Activated naive CD4-positive, alpha-beta T cell treated with anti-CD3 and anti-CD28 coated beads, Interleukin-2, amount 50 U/mL, for 72 hours (primary cell): ENCODE data around the gene PPP4R3B. TPM values are rescaled to one million over a fixed set of nuclear protein-coding genes. Genes with fewer than 3 reads are reported as not detected.

ENCODE experiments used
- ATAC-seq, 2 donors: fragments of 150-1000 bp; cut with Tn5 transposase; 2 replicates each; pipeline ENCODE4 v1.10.0; 2021; ENCODE audit warnings: mild to moderate bottlenecking in 2 of 2, moderate library complexity in 2 of 2
- DNase-seq, 2 donors: peaks; one replicate each; pipeline ENCODE4 v3.0.0; 2021 to 2022; ENCODE audit warnings: low spot score in 2 of 2
- H3K27ac Mint-ChIP-seq, 2 donors: one replicate each; pipeline ENCODE4 v1.8.0; 2022; ENCODE audit warnings: mild to moderate bottlenecking in 2 of 2, mixed read lengths in 2 of 2
- H3K36me3 Mint-ChIP-seq, 2 donors: one replicate each; pipeline ENCODE4 v1.8.0; 2022; ENCODE audit warnings: mixed read lengths in 2 of 2
- H3K9me3 Mint-ChIP-seq, 2 donors: one replicate each; pipeline ENCODE4 v1.8.0; 2022; ENCODE audit warnings: mixed read lengths in 2 of 2
- total RNA-seq, 2 donors: library from RNA; stranded (reverse); gene quantifications; one replicate each; pipeline ENCODE4 v1.2.3, GENCODE V29; 2022

PPP4R3B gene
- total RNA-seq: 10 to 100 TPM; 53.4 to 76.0 TPM

DNA sequence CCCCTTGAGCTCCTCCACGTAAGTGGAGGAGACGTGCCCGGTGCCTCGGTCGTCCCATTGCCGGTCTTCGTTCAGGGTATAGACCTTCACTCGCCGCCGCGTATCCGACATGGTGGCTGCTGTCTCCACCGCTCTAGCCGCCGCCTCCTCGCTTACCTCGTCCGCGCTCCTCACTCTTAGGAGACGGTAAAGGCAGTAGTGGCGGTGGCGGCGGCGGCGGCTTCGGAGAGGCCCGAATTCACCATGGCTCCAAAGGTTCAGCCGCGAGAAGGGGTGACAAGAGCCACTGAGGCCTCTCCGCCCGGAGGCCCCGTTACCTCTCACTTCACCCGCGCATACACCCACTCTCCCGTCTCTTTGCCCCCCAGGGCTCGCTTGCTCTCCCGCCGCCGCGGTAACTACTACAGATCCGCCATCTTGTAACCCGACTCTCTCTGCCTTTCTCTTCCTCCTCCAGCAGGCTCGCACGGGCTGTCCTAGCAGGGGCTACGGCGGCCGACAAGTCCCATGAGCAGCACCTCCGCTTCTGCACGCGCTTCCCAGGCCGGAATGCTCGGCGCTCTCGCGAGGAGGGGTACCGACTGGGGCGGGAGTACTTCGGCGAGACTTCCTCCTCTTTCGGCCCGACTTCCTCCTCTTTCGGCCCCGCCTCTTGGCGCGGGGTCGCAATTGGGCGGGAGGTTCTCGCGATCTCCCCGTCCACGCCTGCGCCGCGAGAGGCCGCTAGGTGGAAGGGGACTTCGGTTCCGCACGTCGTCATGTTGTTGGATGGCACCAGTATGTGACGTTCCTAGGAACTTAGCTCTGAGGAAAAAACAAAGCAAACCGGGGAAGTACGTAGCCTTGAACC, at the start of gene PPP4R3B:
PPP4R3B (minus strand) TSS at position 448 of the 850 bp plus-strand sequence; CDS start at position 111, 337 bp downstream.
- H3K27ac Mint-ChIP-seq: no peak within 1 kb of the TSS
- H3K9me3 Mint-ChIP-seq: no peaks in the 10 kb centered on the region

DNA sequence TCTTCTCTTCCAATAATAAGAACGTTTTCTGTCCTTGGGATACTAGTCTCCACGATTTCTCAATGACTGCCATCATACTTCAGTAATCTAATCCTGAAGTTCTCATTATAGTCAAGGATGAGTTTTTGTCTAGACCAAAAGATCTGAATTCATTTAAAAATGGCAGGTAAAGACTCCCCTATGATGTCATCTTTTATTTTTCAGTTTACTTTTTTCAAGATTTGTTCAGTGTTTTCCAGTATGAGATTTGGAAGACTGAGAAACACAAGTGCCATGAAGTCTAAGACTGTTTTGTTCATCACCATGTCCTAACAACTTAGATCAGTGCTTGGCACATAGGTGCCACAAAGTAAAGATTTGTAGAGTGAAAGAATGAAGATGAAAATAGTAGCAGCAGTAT, 35.8 kb upstream of the PPP4R3B start:
- Mint-ChIP-seq H3K9me3 (no peaks in the 10 kb centered on the region), H3K36me3 (peaks cover 15 to 28% of the 10 kb centered on the region in 2 donors), H3K27ac (no peak overlapping the region)
- ATAC-seq: no peak
- DNase-seq: no peak

More for the DNA sequence above, at the start of gene PPP4R3B:
- peak; percentile 88 to 92 for ATAC-seq
- peak; percentile 96 to 99 for DNase-seq
- peaks cover 4 to 18% of the 10 kb centered on the region in 2 donors for H3K36me3 Mint-ChIP-seq

DNA sequence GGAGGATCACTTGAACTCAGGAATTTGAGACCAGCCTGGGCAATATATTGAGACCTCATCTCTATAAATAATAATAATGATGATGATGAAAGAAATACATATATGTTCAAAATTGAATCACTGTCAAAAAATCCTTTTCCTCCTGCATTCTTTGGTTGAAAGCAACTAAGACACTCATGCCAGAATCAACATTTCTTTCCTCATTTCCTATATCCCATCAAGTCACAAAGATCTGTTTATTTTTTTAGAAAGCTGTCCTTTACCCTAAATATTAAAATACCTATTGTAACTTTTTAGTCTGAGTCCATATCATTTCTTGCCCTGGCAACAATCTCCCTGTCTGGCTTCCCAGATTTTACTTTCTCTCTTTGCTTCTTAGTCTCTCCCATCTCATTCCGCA, 31.8 kb upstream of the PPP4R3B start:
- Mint-ChIP-seq H3K36me3 (peaks cover 8 to 18% of the 10 kb centered on the region in 2 donors), H3K27ac (peak overlapping the region in 1 of 2 donors; percentile 57), H3K9me3 (no peaks in the 10 kb centered on the region)
- ATAC-seq (no peak), DNase-seq (no peak)

DNA sequence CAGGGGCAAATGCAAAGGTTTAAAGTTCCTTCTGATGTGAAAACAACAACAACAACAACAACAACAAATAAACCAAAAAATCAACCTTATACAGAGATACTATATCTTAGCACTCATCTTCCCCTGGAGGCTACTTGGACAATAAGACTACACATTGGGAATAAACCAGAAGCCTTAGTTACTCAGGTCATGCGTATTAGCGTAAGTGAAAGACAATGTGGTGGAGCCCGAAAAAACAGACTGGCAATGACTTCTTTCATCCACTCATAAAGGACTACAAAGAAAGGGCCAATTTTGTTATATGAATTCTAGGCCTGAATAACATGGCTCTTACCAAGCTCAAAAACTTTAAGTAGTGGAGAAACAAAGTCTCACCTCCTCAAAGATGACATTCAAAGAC, 19.4 kb upstream of the PPP4R3B start:
- H3K27ac Mint-ChIP-seq: no peak overlapping the region
- DNase-seq (no peak), ATAC-seq (no peak)
- no peaks in the 10 kb centered on the region for H3K9me3 Mint-ChIP-seq
- peaks cover 12 to 15% of the 10 kb centered on the region in 2 donors for H3K36me3 Mint-ChIP-seq

DNA sequence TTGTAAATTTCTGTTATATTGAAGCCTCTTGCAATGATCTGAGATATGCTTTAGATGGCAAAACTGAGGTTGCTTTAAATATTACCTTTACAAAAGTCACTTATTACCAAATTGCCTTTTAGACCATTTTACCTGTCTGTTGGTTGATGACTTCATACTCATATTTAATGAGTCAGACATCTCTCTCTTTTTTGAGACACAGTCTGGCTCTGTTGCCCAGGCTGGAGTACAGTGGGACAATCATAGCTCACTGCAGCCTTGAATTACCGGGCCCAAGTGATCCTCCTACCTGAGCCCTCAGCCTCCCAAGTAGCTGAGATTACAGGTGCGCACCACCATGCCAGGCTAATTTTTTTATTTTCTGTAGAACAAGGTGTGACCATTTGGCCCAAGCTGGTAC, 11.5 kb upstream of the PPP4R3B start:
- DNase-seq (no peak), ATAC-seq (no peak)
- Mint-ChIP-seq H3K36me3 (peaks cover 0 to 6% of the 10 kb centered on the region in 2 donors), H3K27ac (no peak overlapping the region), H3K9me3 (no peaks in the 10 kb centered on the region)

DNA sequence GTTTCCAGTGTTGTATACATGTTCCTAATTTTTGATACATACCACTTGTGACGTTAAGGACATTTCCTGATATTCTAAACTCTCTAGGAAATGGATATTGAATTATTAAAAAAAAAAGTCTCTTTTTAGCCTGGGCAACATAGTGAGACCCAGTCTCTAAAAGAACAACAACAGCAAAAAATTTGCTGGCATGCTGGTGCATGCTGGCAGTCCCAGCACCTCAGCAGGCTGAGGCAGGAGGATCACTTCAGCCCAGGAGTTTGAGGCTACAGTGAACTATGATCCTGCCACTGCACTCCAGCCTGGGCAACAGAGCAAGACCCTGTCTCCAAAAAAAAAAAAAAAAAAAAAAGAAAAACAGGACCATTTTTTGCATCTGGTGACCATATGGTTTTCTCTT, 10.5 kb upstream of the PPP4R3B start:
- H3K36me3 Mint-ChIP-seq: peaks cover 0 to 6% of the 10 kb centered on the region in 2 donors
- ATAC-seq: no peak
- H3K9me3 Mint-ChIP-seq: no peaks in the 10 kb centered on the region
- DNase-seq: no peak
- H3K27ac Mint-ChIP-seq: no peak overlapping the region

- no peak for DNase-seq
- no peaks in the 10 kb centered on the region for H3K9me3 Mint-ChIP-seq
- peak overlapping the region in 1 of 2 donors; percentile 47 for H3K27ac Mint-ChIP-seq
- no peak for ATAC-seq
- no peaks in the 10 kb centered on the region for H3K36me3 Mint-ChIP-seq
Observed at GRCh38 chr2:55621802-55622201, 4.4 kb upstream of the PPP4R3B start.

- Mint-ChIP-seq H3K27ac (peak overlapping the region in 1 of 2 donors; percentile 21), H3K9me3 (no peaks in the 10 kb centered on the region), H3K36me3 (peaks cover 0 to 4% of the 10 kb centered on the region in 2 donors)
- DNase-seq (no peak), ATAC-seq (no peak)
Observed at GRCh38 chr2:55620123-55620779, 2.8 kb upstream of the PPP4R3B start.

DNA sequence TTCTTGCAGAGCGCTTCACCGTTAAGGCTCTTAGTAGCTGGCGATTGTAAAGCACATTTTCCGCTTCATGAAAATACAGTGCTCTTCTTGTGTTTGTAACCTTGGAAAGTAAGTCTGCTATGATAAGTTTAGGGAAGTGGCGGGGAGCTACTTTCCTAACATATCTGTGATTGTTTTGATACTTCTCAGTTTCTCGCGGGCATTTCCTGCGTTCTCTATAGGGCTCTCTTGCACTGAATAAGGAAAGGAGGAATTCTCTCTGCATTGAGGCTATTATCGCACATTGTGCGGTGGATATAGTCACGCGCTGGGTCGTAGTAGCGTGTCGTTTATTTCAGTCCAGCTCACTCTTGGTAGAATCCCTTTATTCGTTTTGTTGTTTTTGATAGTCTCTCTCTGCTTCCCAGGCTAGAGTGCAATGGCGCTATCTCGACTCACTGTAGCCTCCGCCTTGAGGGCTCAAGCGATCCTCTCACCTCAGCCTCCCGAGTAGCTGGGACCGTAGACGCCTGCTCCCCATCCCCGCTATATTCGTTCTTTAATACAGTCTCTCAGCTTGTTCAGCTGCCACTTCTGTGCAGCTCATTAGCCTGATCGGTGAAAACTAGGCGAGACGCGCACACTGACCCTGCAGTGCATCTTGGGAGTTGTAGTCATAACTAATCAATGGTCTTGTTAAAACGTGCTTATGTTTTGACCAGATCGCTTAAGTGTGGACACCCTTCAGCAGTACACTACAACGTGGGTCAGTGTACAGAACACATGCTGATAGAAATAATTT, 1.0 kb upstream of the PPP4R3B start:
- peak; percentile 5 to 14 for ATAC-seq
- H3K36me3 Mint-ChIP-seq: peaks cover 4 to 18% of the 10 kb centered on the region in 2 donors
- H3K9me3 Mint-ChIP-seq: no peaks in the 10 kb centered on the region
- DNase-seq: peak; percentile 54 to 58
- H3K27ac Mint-ChIP-seq: no peak overlapping the region

GRCh38 chr2:55618025-55618274, 528 bp upstream of the PPP4R3B start:
- no peaks in the 10 kb centered on the region for H3K9me3 Mint-ChIP-seq
- DNase-seq: no peak

GRCh38 chr2:55616551-55617174, 759 bp downstream of the PPP4R3B start:
- H3K27ac Mint-ChIP-seq: no peak overlapping the region
- DNase-seq (peak in 1 of 2 donors; percentile 41), ATAC-seq (peak in 1 of 2 donors; percentile 1)
- H3K9me3 Mint-ChIP-seq: no peaks in the 10 kb centered on the region
- H3K36me3 Mint-ChIP-seq: peaks cover 4 to 18% of the 10 kb centered on the region in 2 donors

More at GRCh38 chr2:55618025-55618274, 528 bp upstream of the PPP4R3B start:
- Mint-ChIP-seq H3K36me3 (peaks cover 4 to 18% of the 10 kb centered on the region in 2 donors), H3K27ac (no peak overlapping the region)
- no peak for ATAC-seq

GRCh38 chr2:55611997-55612396, 5.4 kb downstream of the PPP4R3B start:
- Mint-ChIP-seq H3K36me3 (peaks cover 4 to 46% of the 10 kb centered on the region in 2 donors), H3K27ac (no peak overlapping the region), H3K9me3 (no peaks in the 10 kb centered on the region)
- DNase-seq (no peak), ATAC-seq (no peak)

- ATAC-seq (peak; percentile 59 to 67), DNase-seq (no peak)
- peaks cover 4 to 49% of the 10 kb centered on the region in 2 donors for H3K36me3 Mint-ChIP-seq
- H3K27ac Mint-ChIP-seq: peak overlapping the region in 1 of 2 donors; percentile 8
- H3K9me3 Mint-ChIP-seq: no peaks in the 10 kb centered on the region
Observed at GRCh38 chr2:55610954-55611743, 6.3 kb downstream of the PPP4R3B start.

DNA sequence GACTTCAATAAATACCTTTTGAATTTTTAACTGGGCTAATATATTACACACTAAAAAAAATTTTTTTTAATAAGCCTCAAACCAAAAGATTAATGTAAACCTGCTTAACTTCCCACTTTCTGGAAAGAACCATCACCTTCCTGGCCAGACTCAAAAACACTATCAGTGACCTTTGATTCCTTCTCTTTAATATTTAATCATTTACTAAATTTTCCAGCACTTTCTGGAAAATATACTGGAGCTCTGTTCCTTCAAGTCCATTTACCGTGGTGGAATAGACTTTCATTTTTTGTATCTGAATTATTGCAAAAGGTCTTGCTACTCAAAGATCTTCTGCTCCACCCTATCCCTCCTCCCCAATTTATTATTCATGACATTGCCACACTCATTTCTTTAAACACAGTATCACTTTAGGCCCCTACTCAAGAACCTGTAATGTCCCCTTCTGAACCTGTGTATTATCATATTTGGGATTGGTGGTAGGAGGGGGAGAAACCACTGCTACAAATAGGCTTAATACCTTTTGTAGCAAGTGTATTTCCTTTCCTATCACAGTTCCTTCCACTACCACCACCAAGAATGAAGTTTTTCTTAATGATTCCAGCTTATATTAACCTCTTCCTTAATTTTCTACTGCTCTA, 7.4 kb downstream of the PPP4R3B start:
- ATAC-seq: no peak
- H3K36me3 Mint-ChIP-seq: peaks cover 4 to 42% of the 10 kb centered on the region in 2 donors
- DNase-seq: no peak
- H3K27ac Mint-ChIP-seq: peak overlapping the region in 1 of 2 donors; percentile 8
- H3K9me3 Mint-ChIP-seq: no peaks in the 10 kb centered on the region

GRCh38 chr2:55609193-55609794, 8.1 kb downstream of the PPP4R3B start:
- H3K27ac Mint-ChIP-seq: no peak overlapping the region
- ATAC-seq (no peak), DNase-seq (no peak)
- no peaks in the 10 kb centered on the region for H3K9me3 Mint-ChIP-seq
- H3K36me3 Mint-ChIP-seq: peaks cover 2 to 40% of the 10 kb centered on the region in 2 donors
